GM19397 (cell line): ENCODE measurements around the gene MRPL12.
A peak's percentile ranks its signal among the peaks of the same experiment; 100 is the strongest.

Experiments used
- ATAC-seq: cut with Tn5 transposase; IDR thresholded peaks from one replicate; pipeline ENCODE4 v1.9.1; 2021; ENCODE audit warnings: mild to moderate bottlenecking, moderate library complexity; ENCODE audit not compliant: unreplicated experiment

Gene MRPL12

DNA sequence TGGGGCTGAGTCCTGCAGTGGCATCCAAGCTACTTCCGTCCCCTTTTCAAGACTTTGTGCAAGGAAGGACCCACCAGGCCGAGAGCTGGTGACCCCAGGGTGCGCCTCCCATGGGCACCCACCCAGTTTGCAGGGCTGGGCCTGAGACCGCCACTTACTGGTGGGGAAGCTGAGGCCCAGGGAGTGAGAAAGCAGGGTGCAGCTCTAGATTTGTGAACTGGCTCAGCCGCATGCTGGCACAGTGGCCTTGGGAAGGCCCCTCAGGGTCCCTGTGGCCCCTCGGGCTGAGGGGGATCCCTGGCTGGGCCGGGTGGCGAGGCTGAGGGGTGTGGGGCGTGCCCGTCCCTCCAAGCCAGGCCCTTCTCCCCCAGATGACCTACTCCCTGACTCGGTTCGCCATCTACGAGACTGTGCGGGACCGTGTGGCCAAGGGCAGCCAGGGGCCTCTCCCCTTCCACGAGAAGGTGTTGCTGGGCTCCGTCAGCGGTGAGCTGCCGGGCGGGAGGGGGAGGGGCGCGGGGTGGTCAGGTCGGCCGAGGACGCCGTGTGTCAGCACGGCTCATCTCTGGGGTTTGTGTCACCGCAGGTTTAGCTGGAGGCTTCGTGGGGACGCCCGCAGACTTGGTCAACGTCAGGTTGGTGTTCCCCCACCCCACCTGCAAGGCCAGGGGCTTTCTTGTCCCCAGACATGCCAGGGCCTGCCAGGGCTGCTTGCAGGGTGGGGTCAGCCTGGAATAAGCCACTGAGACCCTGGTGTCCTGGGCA lies 12.1 kb downstream of the MRPL12 start:
- ATAC-seq = no peak

DNA sequence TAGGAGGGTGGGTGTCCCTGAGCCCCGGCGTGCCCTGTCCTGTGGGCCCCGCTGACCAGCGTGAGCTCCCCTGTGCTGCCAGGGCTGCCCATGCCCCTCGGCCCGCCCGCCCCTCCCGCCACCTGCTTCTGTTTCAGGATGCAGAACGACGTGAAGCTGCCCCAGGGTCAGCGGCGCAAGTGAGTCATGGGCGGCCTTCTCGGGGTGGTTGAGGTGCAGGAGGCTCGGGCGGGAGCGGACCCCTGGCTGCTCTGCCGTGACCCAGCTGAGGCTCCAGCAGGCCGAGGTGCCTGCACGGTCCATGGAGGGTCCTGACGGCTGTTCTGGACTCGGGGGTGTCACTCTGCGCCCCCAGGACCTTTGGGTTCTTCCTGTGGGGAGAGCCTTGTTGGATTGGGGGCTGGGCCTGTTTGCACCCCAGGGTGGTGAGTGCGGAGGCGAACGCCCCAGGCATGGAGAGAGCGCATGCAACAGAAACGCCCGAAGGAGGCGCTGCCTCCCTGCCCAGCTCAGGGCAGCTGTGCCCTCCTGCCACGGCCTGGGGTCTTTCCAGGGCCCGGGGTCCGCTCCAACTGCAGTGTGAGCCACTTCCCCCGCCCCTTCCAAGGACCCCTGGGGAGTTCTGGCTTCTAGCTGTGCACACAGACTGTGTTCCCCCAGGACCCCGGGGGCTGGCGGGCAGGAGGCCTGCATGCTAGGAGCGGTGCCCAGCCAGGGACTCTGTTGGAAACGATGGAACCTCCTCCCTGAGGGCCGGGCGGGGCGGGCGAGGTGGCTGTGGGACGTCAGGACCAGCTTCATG lies 12.9 kb downstream of the MRPL12 start:
- no peak for ATAC-seq

DNA sequence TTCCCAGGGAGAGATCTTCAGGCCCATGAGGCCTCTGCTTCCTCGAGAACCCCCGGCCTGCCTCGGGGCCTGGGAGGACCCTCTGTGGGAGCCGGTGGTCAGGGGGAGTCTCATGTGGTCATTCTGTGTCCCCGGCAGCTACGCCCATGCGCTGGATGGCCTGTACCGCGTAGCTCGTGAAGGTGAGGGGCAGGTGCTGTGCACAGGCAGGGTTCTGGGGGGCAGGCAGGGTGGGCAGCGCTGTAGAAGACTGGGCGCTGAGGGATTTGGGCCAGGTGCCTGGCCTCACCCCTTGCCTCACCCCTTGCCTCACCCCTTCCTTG lies 13.5 kb downstream of the MRPL12 start:
- no peak for ATAC-seq

- ATAC-seq = no peak
These were observed 14.0 kb downstream of the MRPL12 start for GRCh38 chr17:81717049-81717765.

DNA sequence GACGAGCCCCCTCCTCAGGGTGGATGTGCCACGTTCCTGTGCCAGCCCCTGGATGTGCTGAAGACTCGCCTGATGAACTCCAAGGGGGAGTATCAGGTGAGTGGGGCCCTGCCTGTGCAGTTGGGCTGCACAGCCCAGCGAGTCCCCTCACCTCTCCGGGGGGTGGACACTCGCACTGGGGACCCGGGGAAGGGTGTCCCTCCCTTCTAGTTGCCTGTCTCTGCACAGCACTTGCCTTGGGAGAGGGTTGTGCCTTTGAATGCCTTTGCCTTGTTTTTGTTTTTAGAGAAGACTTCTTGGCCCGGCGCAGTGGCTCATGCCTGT lies 14.6 kb downstream of the MRPL12 start:
- ATAC-seq = no peak

- ATAC-seq = no peak
These were observed 16.5 kb downstream of the MRPL12 start for GRCh38 chr17:81719410-81720266.

DNA sequence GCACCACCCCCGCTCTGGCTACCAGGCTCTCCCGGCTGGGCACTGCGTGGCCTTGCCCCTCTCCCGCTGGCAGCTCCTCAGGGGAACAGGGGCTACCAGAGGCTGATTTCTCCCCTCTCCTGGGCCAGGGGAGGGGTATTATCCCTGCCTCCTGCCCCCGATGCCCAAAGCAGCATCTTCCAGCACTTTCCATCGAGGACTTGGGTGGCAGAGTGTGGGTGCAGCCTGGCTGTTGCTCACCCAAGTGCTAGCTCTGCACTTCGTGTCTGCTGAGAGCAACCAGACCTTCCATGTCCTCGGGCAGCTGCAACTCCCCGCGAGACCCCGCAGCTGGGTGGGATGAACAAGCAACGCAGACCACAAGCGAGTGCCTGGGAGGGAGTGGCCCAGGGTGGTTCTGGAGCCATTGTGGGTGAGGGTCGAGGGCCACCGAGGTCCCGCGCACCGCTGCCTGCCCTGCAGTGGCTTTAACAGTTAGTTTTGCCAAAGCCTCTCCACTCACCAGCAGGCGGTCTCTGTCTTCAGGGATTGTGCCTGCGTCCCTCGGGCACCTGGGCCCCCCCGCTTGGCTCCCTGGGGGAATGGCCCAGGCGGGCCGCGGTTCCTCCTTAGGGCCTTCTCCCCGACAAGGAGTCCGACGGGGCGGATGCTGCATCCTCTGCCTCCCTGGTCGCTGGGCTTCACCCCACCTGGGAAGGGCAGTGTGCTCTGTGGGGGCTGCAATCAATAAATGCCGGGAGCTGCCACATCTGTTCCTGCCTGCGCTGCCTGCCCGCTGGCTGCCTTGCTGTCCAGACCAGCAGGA lies 17.3 kb downstream of the MRPL12 start:
- ATAC-seq = no peak

- no peak for ATAC-seq
These were observed 19.3 kb downstream of the MRPL12 start for GRCh38 chr17:81722184-81723120.

DNA sequence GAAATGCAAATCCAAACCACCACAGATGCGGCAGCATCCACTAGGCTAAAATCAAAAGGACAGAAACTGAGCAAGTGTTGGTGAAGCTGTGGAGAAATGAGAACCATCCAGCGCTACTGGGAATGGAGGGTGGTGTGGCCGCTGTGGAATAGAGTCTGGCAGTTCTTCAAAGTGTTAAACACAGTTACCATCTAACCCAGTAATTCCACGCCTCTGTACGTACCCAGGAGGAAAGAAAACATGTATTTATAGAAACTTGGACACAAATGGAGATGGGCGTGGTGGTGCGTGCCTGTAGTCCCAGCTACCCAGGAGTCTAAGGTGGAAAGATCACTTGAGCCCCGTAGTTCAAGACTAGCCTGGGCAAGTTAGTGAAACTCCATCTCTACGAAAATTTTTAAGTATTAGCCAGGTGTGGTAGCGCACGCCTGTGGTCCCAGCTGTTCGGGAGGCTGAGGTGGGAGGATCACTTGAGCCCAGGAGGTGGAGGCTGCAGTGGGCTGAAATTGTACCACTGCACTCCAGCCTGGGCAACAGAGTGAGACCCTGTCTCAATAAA lies 20.6 kb downstream of the MRPL12 start:
- ATAC-seq = no peak

- no peak for ATAC-seq
These were observed 22.3 kb downstream of the MRPL12 start for GRCh38 chr17:81725439-81725838.

GRCh38 chr17:81726004-81726403 lies 22.8 kb downstream of the MRPL12 start:
- no peak for ATAC-seq

DNA sequence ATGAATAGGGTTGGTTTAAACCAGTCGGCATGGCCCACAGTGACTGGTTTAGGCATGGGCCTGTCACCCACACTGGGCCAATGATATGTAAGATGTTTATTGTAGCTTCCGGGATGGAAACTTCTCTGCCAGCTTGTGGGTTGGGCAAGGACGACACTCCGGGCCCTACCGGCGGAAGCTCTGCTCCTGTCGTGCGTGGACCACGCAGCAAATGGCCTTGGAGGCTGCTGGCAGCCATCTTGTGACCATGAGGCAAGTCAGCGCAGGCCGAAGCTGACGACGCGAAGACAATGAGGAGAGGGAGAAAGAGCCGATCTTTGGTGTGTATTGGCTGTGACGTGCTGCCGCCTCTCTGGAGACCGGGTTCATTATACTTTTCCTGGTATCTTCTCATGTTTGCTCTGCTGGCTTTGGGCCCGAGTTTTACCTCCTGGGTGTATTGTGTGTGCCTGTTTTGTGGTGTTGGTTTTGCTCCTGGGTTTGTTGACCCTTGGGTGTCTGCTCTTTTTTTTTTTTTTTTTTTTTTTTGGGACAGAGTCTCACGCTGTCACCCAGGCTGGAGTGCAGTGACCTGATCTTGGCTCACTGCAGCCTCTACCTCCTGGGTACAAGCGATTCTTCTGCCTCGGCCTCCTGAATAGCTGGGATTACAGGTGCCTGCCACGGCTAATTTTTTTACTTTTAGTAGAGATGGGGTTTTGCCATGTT lies 24.3 kb downstream of the MRPL12 start:
- ATAC-seq = no peak

DNA sequence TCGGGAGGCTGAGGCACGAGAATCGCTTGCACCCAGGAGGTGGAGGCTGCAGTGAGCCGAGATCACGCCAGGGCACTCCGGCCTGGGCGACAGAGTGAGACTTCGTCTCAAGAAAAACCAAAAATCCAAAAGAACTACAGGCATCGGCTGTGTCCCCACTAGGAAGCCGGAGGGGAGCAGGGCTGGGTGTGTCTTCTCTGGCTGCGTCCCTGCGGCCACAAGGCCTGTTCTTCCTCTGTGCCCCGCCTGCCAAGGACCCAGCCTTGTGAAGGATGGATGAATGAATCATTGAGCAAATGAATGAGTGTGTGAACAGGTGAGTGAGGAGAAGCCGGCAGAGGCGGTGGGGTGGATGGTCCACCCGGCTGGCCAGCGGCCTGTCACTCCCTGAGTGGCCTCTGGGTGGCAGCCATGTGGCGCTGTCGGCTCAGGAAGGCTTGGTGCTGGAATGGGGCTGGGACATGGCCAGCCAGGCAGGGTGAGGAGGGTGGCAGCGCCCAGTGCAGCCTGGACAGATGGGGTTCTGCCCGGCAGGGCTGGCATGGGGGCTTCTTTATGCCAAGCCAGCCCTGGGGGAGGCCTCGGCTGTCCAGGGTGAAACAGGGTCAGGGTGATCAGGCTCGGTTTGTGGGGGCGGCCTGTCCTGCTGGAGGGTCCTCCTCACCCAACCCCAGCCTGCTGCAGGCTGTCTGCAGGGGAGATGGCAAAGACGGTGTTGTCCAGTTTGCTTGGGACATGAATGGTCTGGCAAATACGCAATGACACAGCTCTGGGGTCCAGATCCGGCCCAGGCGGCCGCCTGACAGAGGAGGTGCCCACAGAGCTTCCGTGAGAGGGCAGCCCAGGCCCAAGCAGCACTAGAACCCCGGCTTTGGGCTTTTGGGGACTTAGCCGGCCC lies 30.6 kb downstream of the MRPL12 start:
- peak; percentile 44 for ATAC-seq

DNA sequence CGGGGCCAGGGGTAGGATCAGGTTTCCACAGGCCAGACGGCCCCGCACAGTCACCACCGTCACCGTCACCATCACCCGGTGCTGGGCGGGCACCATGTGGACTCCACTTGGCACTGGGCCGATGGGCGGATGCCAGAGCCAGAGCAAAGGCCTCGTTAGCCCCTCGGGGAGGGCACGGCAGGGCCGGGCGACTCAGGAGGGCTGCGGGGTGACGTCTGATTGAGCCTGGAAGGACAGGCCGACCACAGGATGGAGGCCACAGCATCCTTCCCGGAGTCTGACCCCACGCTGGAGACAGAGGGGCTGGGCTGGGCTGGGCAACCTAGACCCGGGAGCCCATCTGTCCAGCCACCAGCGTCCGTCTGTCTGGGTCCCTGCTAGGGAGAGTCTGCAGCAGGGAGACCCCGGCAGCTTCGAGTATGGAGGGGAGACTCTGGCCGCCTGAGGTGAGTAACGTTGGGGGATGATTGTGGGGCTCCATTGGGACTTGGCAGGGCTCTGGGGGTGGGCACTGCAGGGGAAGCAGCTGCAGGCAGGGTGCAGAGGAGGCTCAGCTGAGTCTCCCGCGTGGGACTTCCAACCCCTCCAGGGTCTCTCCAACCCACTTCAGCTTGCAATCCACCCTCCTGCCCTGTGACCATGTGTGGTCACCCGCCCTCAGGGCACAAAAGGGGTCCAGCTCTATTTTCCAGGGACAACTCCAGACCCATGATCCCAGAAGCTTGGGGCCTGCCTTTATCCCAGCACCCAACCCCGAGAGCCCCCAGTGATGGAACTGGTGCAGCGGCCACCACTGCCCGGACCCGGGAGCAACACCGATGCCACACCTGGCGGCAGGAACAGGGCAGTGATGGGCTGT lies 31.5 kb downstream of the MRPL12 start:
- ATAC-seq = no peak

- no peak for ATAC-seq
These were observed 32.3 kb downstream of the MRPL12 start for GRCh38 chr17:81735264-81736102.
